ENCODE data around the gene HTRA1.

HTRA1 gene

DNA sequence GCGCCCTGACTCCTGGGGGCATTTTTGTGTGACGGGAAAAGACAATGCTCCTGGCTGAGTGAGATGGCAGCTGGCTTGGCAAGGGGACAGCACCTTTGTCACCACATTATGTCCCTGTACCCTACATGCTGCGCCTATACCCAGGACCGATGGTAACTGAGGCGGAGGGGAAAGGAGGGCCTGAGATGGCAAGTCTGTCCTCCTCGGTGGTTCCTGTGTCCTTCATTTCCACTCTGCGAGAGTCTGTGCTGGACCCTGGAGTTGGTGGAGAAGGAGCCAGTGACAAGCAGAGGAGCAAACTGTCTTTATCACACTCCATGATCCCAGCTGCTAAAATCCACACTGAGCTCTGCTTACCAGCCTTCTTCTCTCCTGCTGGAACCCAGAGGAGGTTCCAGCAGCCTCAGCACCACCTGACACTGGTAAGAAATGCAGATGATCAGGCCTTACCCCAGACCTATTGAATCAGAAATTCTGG is 6.7 kb upstream of the HTRA1 start, which contains the start of gene ARMS2:
Gene ARMS2 (plus strand): TSS at position 51 of the 478 bp plus-strand sequence. CDS start 75 bp downstream, at position 126.
- no peak for DNase-seq (ENCODE audit: low spot score)

DNA sequence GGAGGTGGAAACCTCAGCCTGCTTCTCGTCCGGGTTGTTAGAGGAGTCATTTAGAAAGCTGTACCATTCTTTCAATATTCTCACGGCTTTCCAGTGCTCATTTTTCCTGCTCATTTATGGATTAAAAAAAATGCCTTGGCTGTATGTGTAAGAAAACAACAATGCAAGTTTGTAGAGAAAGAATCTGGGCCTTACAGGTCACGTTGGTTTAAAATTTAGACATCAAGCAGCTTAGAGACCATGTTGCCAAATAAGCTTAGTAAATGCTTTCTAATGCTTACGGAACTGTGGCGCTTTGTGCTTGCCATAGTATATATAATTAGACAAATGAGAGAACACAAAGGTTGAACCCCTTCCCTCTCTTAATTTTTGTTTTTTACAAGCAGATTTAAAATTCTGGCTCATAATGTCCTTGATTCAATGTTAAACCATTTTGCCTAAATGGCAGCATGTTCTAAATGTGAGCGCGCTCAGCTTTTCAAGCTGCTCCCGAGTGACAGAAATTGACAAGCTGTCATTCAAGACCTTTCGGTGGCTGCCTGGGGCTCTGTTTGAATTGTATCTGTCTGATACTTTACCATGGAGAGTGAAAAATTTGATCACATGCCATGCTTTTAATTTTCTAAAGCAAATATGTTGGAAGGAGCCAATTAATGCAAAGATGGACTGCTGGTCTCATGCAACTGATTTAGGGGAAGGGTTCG is 5.8 kb upstream of the HTRA1 start:
- no peak for DNase-seq (ENCODE audit: low spot score)

DNA sequence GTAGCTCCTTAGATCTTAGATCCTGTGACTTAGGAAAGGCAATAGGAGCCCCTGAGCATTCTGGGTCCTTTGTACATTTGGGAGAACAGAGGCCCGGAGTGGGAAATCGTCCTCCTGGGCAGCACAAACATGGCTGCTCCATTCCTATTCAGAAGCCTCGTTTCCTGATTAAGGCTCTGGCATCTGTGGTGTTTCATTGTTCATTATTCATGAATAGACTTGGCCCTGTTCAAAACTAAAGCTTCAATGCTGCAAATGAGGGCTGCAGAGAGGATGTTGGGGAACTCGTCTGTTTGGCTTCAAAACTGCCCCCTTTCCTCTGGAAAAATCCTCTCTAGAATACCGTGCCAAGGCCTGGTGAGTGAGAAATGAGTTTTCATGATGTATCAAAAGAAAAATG is 3.4 kb upstream of the HTRA1 start:
- DNase-seq (ENCODE audit: low spot score): no peak

DNA sequence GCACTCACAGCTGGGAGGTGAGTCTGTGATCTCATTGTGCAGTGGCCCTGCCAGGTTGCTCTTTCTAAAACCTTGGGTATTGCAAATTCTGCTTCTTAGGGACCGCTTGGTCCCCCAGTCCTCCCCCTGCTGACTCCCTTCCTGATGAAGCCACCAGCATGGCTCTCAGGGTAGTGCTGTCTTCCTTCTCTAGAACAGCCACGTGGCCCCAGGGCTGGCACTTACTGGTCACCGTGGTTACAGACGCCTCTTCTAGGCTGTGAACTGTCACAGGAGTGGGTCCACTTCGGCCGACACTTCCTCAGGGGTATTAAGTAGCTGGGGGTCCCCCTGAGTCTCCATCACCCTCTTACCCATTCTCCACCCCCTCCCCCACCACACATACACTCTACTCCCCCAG is 2.7 kb upstream of the HTRA1 start:
- DNase-seq (ENCODE audit: low spot score): no peak

DNA sequence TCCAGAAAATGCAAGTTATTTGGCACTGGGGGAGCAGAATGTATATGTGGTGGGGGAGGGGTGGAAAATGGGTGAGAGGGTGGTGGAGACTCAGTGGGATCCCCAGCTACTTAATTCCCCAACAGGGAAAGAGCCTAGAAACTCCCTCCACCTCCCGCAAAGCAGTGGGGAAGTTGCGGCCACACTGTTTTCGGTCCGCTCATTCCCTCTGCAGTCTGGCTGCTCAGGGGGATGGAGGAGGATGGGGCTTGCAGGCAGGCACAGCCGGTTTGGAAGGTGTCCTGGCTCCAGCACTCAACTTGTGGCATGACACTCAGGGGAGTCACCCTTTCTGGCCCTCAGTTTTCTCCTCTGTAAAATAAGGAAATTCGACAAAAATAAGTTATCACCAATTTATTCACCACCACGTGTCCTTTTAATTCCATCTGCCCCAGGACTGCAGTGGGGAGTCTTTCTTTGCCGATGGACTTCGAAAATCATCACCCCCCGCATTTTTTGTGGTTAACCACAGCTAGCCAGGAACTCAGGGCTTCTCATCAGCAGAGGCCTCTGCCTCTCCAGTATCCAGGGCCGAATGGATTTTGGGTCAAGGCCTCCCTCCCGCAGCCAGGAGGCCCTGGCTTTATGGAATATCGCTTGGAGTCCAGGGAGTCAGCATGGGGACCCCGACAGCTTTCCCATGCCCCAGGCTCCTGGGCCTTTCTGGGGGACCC is 1.6 kb upstream of the HTRA1 start:
- no peak for DNase-seq (ENCODE audit: low spot score)

DNA sequence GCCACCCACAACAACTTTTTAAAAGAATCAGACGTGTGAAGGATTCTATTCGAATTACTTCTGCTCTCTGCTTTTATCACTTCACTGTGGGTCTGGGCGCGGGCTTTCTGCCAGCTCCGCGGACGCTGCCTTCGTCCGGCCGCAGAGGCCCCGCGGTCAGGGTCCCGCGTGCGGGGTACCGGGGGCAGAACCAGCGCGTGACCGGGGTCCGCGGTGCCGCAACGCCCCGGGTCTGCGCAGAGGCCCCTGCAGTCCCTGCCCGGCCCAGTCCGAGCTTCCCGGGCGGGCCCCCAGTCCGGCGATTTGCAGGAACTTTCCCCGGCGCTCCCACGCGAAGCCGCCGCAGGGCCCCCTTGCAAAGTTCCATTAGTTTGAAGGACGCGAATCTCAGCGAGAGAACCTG is 461 bp upstream of the HTRA1 start:
- no peak for DNase-seq (ENCODE audit: low spot score)

DNA sequence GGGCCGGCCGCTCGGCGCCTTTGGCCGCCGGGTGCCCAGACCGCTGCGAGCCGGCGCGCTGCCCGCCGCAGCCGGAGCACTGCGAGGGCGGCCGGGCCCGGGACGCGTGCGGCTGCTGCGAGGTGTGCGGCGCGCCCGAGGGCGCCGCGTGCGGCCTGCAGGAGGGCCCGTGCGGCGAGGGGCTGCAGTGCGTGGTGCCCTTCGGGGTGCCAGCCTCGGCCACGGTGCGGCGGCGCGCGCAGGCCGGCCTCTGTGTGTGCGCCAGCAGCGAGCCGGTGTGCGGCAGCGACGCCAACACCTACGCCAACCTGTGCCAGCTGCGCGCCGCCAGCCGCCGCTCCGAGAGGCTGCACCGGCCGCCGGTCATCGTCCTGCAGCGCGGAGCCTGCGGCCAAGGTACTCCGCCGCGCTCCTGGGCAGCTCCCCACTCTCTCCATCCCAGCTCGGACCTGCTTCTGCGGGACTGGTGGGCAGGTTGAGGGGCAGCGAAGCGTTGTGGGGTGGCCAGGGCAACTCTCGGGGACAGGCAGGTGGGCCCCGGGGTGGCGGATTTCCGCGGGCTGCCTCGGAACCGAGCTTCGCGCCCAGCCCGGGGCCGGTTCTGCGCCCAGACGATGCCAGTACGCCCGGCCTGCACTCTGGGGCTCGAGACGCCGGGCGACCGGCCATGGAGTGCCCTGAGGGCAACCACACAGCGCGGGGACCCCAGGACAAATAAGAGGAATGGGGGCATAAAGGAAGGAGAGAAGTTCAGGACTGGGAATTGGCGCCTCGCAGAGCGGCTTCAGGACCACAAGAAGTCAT is 578 bp downstream of the HTRA1 start:
- DNase-seq (ENCODE audit: low spot score): no peak

DNA sequence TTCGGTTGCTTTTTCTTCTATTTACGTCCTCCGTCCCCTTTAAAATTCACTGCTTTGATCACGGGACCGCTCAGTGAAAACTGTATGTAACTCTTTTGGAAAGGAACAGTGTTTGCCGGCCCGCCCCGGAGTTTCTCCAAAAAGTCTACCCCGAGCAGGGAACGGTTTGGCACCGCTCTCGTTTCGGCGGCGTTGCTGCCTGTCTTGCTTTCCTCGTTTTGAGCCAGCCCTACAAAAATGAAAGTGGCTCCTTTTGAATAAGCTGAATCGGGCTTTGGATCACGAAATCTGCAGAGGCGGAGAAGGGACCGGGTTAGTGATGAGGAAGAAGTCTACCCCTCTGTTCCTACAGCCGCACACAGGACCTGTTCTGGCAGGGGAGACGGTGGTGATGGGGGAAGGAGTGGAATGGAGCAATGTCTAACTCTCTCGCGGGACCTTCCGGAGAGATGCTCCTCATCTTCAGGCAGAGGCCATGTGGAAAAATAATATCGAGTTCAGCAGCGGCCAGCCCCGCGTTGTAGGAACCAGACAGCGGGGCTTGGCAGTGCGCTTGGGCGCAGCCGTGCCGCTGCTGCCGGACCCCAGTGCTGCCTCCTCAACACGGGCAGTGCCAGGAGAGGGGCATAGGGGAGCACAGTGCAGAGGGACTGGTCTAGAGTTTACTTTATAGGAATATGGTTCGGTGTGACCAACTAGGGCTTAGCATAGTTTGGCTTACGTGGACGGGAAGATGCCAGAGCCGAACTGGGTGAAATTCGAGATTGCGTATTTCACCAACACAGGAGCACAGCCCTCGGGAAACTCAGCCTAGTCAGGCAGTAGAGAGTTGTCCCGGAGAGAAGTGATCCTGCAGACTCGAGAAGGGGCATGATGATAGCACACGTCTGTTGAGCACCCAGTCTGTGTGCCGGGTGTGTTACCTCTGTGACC is 1.4 kb downstream of the HTRA1 start:
- no peak for DNase-seq (ENCODE audit: low spot score)

DNA sequence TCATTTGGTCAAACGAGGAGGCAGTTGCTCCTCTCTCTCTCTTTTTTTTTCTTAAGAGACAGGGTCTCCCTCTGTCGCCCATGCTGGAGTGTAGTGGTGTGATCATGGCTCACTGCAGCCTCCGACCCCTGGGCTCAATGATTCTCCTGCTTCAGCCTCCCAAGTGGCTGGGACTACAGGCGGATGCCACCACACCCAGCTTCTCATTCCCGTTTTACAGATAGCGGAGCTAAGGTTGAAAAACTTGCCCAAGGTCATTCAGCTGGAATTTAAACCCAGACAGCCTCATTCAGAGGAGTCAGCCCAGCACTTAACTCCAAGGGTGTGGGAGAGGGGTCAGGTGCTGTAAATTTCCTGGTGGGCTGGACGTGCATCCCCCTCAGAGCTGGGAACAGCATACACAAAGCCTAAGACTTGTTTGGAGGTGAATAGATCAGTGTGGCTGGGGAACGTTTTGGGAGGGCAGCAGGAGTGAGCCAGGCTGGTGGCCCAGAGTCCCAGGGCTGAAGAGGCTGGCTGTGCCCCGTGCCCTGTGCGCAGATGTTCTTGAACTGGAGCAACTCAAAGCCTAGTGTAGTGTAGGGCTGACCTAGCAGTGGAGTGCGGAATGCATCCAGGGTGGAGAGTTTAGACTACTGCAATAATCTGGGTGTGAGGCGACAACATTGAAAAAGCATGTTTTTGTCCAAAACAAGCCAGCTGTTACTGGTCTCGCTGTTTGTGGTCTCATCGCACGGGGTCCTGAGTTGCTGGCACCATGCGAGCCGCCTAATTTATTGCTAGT is 2.3 kb downstream of the HTRA1 start:
- no peak for DNase-seq (ENCODE audit: low spot score)

DNA sequence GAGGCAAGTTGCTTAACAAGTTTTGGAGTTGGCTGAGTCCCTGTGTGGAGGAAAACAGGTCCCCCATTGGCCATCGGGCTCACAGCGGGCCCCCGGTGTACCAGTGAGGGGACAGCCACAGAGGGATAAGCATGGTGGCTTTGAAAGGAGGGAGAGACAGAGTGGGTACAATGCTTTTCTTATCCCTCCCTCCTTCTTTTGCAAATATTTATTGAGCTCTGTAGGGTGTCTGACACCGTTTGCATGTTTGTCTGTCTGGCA is 2.8 kb downstream of the HTRA1 start:
- DNase-seq (ENCODE audit: low spot score): no peak

DNA sequence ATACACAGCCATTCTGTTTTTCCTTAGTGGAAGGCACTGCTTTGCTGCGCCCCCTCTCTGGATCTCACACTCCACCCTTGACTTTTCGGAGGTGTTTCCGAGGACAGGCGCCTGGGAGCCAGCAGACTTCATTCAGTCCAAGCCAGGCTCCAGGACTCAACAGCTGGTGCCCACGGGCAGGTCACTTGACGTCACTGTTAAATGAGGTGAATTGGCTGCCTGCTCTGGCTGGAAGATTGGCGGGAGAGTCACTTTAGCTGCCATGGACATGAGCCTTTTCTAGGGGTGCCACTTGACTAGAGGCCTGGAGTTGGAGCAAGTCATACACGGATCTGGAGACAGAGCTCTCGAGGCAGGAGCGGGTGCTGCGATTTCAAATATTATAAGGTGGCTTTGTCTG is 3.2 kb downstream of the HTRA1 start:
- no peak for DNase-seq (ENCODE audit: low spot score)

DNA sequence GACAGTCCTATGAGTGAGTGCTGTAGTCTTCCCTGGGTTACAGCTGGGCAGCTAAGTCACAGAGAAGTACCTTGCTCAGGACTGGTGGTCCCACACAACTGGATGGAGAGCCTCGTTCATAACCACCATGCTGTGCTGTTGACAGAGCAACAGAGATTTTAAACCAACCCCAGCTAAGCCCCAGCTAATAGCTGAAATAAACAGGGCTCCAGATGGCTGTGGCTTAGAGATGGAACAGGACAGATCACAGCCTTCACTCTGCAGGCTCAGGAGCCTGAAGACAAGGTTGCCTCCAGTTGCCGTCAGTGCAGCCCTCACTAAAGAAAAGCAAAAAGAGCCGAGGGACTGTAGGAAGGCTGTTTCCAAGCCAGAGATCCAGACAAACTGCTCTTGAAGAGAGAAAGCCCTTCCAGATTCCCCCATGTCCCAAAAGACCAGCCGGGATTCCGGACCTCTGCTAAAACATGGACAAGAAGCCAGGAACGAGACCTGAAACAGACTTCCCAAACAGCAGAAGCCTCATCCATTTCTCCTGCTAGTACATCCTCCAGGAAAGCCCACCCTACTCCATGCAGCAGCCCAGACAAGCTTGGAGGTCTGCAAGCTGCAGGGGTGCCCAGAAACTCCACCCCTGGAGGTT is 4.2 kb downstream of the HTRA1 start:
- no peak for DNase-seq (ENCODE audit: low spot score)

DNA sequence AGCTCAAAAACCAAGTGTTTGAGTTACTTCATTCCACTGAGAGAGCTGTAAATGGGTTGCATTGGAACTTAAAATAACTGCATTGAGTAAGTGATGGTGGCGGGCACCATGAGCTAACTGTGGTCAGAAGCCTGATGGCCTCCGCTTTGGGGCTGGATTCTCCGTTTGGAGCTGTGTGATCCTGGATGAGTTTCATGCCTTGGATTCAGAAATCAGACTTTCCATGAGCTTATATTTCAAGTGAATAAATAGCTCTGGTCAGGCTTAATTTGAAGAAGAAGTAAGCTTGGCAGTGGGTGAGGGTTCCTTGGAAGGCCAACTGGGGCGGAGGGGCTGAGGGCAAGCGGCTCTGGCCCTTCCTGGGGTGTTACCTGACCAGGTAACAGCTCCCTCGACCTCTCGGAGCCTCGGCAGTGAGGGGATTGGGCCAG is 5.6 kb downstream of the HTRA1 start:
- no peak for DNase-seq (ENCODE audit: low spot score)

DNA sequence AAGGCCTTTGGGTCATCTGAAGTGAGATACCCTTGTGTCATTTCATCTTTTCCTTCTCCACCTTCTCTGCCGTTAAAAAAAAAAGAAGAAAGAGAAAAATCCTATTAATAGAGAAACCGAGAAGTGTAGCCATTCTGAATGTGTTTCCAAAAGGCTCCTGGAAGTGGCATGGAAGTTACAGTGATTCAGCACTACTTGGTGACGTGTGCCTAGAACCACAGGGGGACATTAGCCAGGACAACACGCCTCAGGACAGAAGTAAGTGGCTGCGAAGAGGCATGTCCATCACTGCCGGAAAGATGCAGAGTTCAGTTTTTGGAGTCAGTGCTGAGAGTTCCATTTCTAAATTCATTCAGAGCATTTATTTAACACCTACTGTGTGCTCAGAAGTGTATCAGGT is 6.3 kb downstream of the HTRA1 start:
- no peak for DNase-seq (ENCODE audit: low spot score)

DNA sequence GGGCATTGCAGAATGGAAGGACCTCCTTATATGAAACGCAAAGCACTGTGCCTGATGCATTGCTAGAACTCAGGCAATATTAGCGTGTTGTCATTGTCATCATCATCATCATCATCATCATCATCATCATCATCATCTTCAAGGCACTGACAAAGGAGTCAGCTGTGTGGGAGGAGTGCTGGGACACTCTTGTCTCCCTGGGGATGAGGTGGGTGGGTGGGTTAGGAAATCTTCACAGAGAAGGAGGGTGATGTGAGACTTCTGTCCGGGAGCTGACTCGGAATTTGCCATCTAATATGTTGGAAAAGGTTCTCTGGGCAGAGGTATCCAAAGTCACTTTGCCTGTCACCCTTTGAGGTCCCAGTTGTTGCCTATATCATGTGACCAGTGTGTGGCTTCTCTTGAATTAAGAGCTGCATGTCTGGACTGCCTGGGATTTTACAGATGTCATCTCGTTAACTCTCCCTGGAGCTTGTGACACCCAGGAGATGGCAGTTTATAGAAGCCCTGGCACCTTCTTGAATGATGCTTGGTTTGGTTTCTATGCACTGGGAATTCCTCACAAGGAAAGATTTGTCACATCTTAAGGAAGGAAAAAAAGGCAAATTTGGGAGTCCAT is 7.1 kb downstream of the HTRA1 start:
- DNase-seq (ENCODE audit: low spot score): no peak

DNA sequence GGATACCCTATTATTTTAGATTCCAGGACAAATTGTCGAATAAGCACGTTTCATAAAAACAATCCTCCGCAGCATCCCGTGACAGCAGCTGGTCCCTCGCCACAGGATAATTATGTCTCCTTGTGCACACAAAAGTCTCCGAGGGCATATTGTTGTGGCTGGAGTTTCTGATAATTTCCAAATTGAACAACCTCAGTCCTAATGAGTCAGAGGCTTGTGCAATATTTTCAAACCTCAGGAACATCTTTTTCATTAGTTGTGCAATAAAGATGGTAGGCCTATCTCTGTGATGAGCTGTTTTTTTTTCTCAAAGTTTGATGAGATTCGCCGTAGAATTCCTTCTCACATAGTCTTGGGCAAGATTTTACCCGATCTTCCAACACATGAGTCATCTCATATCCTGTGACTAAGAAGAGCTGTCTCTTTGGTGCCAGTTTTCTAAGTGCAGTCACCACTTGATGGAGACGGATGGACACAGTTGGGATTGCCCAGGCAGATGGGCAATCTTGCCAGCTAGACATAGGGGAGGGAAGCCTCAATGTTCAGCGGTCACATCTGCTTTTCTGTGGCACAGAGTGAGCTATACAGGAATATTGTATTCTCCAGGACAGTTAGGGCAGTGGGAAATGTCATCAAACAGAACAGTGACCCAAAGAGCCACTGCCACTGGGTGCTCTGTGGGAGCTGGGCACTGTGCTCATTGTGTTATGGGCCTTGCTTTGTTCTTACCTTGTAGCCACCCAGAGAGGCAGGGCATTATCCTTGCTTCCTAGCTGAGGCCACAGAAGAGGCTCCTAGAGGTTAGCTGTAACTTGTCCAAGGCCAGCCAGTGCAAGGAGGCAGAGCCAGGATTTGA is 7.8 kb downstream of the HTRA1 start:
- DNase-seq (ENCODE audit: low spot score): no peak

DNA sequence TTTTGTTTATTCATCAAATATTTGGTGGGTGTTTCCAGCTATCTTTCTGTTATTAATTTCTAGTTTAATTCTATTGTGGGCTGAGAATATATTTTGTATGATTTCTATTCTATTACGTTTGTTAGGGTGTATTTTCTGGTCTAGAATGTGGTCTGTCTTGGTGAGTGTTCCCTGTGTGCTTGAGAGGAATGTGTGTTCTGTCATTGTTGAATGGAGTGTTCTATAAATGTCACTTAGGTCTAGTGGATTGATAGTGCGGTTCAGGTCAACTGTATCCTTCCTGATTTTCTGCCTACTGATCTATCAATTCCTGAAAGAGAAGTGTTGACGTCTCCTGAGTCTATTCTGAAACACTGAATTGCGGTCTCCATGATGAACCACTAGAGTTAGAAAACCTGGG is 8.5 kb downstream of the HTRA1 start:
- no peak for DNase-seq (ENCODE audit: low spot score)

DNA sequence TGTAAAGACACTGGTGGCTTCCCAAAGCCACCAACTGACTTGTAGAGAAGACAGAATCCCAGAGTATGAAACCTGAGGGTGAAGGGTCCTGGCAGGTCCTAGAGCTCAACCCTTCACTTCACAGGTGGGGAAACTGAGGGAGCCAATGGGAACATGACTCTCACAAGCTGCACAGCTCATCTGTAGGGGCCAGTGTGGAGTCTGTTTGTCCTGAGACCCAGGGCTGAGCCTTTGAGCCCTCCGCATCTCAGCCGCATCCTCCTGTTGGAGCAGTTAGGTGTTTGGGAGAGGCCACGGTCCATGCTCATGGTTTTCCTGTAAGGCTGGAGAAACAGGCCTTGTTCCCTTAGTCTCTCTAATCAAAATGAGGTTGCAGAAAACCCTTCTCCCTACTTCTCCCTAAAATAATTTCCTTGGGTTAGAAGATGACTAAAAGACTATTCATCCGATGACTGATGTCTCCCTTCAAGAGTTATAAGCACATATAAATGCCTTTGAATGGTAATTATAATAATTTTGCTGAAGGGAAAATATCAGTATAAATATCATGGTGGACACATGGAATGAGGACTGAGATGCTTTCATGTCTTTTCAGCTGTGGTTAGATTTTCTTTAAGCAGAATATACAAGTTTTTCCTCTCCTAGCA is 10.3 kb downstream of the HTRA1 start:
- DNase-seq (ENCODE audit: low spot score): no peak

DNA sequence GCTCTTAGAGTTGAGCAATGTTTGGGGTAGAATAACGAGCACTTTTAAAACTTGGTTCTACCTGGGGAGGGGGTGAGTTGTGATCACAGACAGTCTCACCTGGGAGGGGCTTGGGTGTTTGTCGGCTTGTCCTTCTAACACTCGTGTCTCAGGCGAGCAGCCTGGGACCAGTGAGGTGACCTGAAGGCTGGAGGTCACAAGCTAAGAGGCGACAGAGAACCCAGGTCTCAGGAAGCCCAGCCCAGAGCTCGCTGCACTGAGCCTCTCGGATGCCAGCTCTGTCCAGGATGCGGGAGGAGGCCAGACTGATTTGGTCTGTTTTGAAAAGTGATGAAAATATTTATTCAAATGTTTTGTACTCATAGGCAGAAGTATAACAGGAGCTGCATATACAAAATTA is 11.8 kb downstream of the HTRA1 start:
- DNase-seq (ENCODE audit: low spot score): no peak
